Activated T-helper 2 cell treated with anti-CD3 and anti-CD28 coated beads, Interferon-gamma antibody, Interleukin-2, Interleukin-4, amounts not matched to agents 10 μg/mL and 5 μg/mL and 100 μg/mL, durations not matched to agents 14 hours and 24 hours and 36 hours (primary cell): Measurements from ENCODE around the gene RETREG3. TPM values are rescaled to one million over a fixed set of nuclear protein-coding genes. Genes with fewer than 3 reads are reported as not detected.
"Not testable (repeated sequence)": the region's sequence is repeated elsewhere in the genome, so short reads cannot be mapped to it uniquely, and the experiment has no call there.

ENCODE experiments used
- DNase-seq: peaks from one replicate; pipeline ENCODE4 v3.0.0; 2021; ENCODE audit warnings: low spot score
- H3K27ac Mint-ChIP-seq: one replicate; pipeline ENCODE4 v1.8.0; 2021; ENCODE audit warnings: mixed read lengths
- H3K27me3 Mint-ChIP-seq: one replicate; pipeline ENCODE4 v1.8.0; 2021; ENCODE audit warnings: low read depth, mixed read lengths
- H3K36me3 Mint-ChIP-seq: one replicate; pipeline ENCODE4 v1.8.0; 2021; ENCODE audit warnings: low read depth, mixed read lengths
- H3K4me1 Mint-ChIP-seq: one replicate; pipeline ENCODE4 v1.8.0; 2021; ENCODE audit warnings: low read depth, mixed read lengths
- H3K4me3 Mint-ChIP-seq: one replicate; pipeline ENCODE4 v1.8.0; 2021; ENCODE audit warnings: low read depth, mild to moderate bottlenecking, moderate library complexity, mixed read lengths
- H3K9me3 Mint-ChIP-seq: one replicate; pipeline ENCODE4 v1.8.0; 2021; ENCODE audit warnings: mixed read lengths
- intact Hi-C: fragments of 100-400 bp; cut with micrococcal nuclease; formaldehyde crosslinking; loops from one replicate; pipeline ENCODE4 v1.15.1; 2023
- total RNA-seq: library from RNA; stranded (reverse); gene quantifications from 2 replicates; pipeline ENCODE4 v1.2.3, GENCODE V29; 2022

RETREG3 gene
- total RNA-seq, 1 donor from 2014 or later, result 37.7 TPM

GRCh38 chr17:42563143-42563509, 46.0 kb downstream of the RETREG3 start:
- intact Hi-C loops, result loop anchor here (2.0 kb wide), 1 partner anchor 46 kb away; the partner anchor contains the start of genes RETREG3 and TUBG1
- H3K4me1 Mint-ChIP-seq, result peaks cover 25% of the 10 kb centered on the region

GRCh38 chr17:42562388-42563142, 46.6 kb downstream of the RETREG3 start:
- Mint-ChIP-seq H3K9me3 (no peaks in the 10 kb centered on the region), H3K27me3 (no peaks in the 10 kb centered on the region), H3K4me1 (peaks cover 22% of the 10 kb centered on the region), H3K27ac (peak overlapping the region; percentile 93), H3K4me3 (peak overlapping the region; percentile 91), H3K36me3 (peaks cover 36% of the 10 kb centered on the region)
- intact Hi-C loops, result loop anchor here (2.0 kb wide), 1 partner anchor 46 kb away; the partner anchor contains the start of genes RETREG3 and TUBG1
- no peak for DNase-seq

More at GRCh38 chr17:42563143-42563509, 46.0 kb downstream of the RETREG3 start:
- Mint-ChIP-seq H3K27me3 (no peaks in the 10 kb centered on the region), H3K4me3 (peak overlapping the region; percentile 91), H3K9me3 (no peaks in the 10 kb centered on the region), H3K27ac (peak overlapping the region; percentile 17), H3K36me3 (peaks cover 40% of the 10 kb centered on the region)
- DNase-seq, result no peak

GRCh38 chr17:42561897-42562387, 47.2 kb downstream of the RETREG3 start, which contains the start of gene COASY:
TSS of gene COASY (plus strand) at chr17:42562148. CDS start at chr17:42562623, 475 bp downstream.
- Mint-ChIP-seq H3K4me1 (peaks cover 23% of the 10 kb centered on the region), H3K36me3 (peaks cover 35% of the 10 kb centered on the region), H3K27me3 (no peaks in the 10 kb centered on the region), H3K4me3 (peak within 1 kb of the TSS; percentile 91), H3K9me3 (no peaks in the 10 kb centered on the region), H3K27ac (peak within 1 kb of the TSS; percentile 93)
- intact Hi-C loops, result loop anchor here (2.0 kb wide), 1 partner anchor 47 kb away; the partner anchor contains the start of genes RETREG3 and TUBG1
- DNase-seq, result peak; percentile 91

- intact Hi-C loops, result no loop called here
- no peak overlapping the region for H3K27ac Mint-ChIP-seq
Measured at GRCh38 chr17:42560246-42560645, 48.9 kb downstream of the RETREG3 start.

GRCh38 chr17:42559075-42559474, 50.1 kb downstream of the RETREG3 start:
- intact Hi-C loops, result no loop called here
- Mint-ChIP-seq H3K27ac (no peak overlapping the region), H3K36me3 (peaks cover 17% of the 10 kb centered on the region), H3K4me3 (no peak overlapping the region), H3K4me1 (peaks cover 26% of the 10 kb centered on the region), H3K27me3 (no peaks in the 10 kb centered on the region), H3K9me3 (no peaks in the 10 kb centered on the region)
- DNase-seq, result no peak

More at GRCh38 chr17:42560246-42560645, 48.9 kb downstream of the RETREG3 start:
- Mint-ChIP-seq H3K36me3 (peaks cover 26% of the 10 kb centered on the region), H3K4me1 (peaks cover 26% of the 10 kb centered on the region), H3K4me3 (no peak overlapping the region), H3K9me3 (no peaks in the 10 kb centered on the region), H3K27me3 (no peaks in the 10 kb centered on the region)
- no peak for DNase-seq

- H3K4me1 Mint-ChIP-seq, result peaks cover 11% of the 10 kb centered on the region
Measured at GRCh38 chr17:42555961-42556617, 53.1 kb downstream of the RETREG3 start.

GRCh38 chr17:42555122-42555622, 54.0 kb downstream of the RETREG3 start:
- Mint-ChIP-seq H3K36me3 (peaks cover 7% of the 10 kb centered on the region), H3K27ac (peak overlapping the region; percentile 91), H3K4me1 (peaks cover 13% of the 10 kb centered on the region), H3K4me3 (peak overlapping the region; percentile 93), H3K9me3 (no peaks in the 10 kb centered on the region), H3K27me3 (no peaks in the 10 kb centered on the region)
- intact Hi-C loops, result no loop called here
- DNase-seq, result no peak

More at GRCh38 chr17:42555961-42556617, 53.1 kb downstream of the RETREG3 start:
- H3K4me3 Mint-ChIP-seq, result peak overlapping the region; percentile 93
- H3K9me3 Mint-ChIP-seq, H3K36me3 Mint-ChIP-seq, DNase-seq, H3K27me3 Mint-ChIP-seq, H3K27ac Mint-ChIP-seq, intact Hi-C loops: not testable (repeated sequence)

- Mint-ChIP-seq H3K9me3 (no peaks in the 10 kb centered on the region), H3K27ac (peak overlapping the region; percentile 91), H3K4me1 (peaks cover 13% of the 10 kb centered on the region), H3K27me3 (no peaks in the 10 kb centered on the region), H3K36me3 (peaks cover 7% of the 10 kb centered on the region), H3K4me3 (peak overlapping the region; percentile 93)
- intact Hi-C loops, result no loop called here
- peak; percentile 77 for DNase-seq
Measured at GRCh38 chr17:42554250-42555121, 54.7 kb downstream of the RETREG3 start.

GRCh38 chr17:42553866-42554249, 55.3 kb downstream of the RETREG3 start:
- intact Hi-C loops, result no loop called here

GRCh38 chr17:42553161-42553818, 55.9 kb downstream of the RETREG3 start:
- H3K36me3 Mint-ChIP-seq, result peaks cover 7% of the 10 kb centered on the region
- peaks cover 20% of the 10 kb centered on the region for H3K4me1 Mint-ChIP-seq
- H3K27me3 Mint-ChIP-seq, result no peaks in the 10 kb centered on the region
- peak overlapping the region; percentile 46 for H3K27ac Mint-ChIP-seq
- peak overlapping the region; percentile 93 for H3K4me3 Mint-ChIP-seq
- no peaks in the 10 kb centered on the region for H3K9me3 Mint-ChIP-seq
- DNase-seq, result no peak
- intact Hi-C loops, result no loop called here

More at GRCh38 chr17:42553866-42554249, 55.3 kb downstream of the RETREG3 start:
- peaks cover 7% of the 10 kb centered on the region for H3K36me3 Mint-ChIP-seq
- DNase-seq, result no peak
- H3K27me3 Mint-ChIP-seq, result no peaks in the 10 kb centered on the region
- H3K4me3 Mint-ChIP-seq, result peak overlapping the region; percentile 93
- H3K27ac Mint-ChIP-seq, result peak overlapping the region; percentile 91
- no peaks in the 10 kb centered on the region for H3K9me3 Mint-ChIP-seq
- peaks cover 17% of the 10 kb centered on the region for H3K4me1 Mint-ChIP-seq

- DNase-seq, H3K27me3 Mint-ChIP-seq, intact Hi-C loops, H3K9me3 Mint-ChIP-seq, H3K36me3 Mint-ChIP-seq: not testable (repeated sequence)
- H3K27ac Mint-ChIP-seq, result peak within 1 kb of the TSS; percentile 46
- peaks cover 20% of the 10 kb centered on the region for H3K4me1 Mint-ChIP-seq
- peak within 1 kb of the TSS; percentile 93 for H3K4me3 Mint-ChIP-seq
Measured at GRCh38 chr17:42552736-42553135, 56.4 kb downstream of the RETREG3 start, which contains the start of gene HSD17B1. TSS of gene HSD17B1 (plus strand) at chr17:42552923. CDS start at chr17:42552934, 11 bp downstream.
